Kidney (tissue), 14 donors: ENCODE results near the gene SH3D19. TPM values are rescaled to one million over a fixed set of nuclear protein-coding genes. Genes with fewer than 3 reads are reported as not detected.
"Not testable (repeated sequence)": the region's sequence is repeated elsewhere in the genome, so short reads cannot be mapped to it uniquely, and the experiment has no call there.

Source experiments
- DNase-seq, 5 donors: peaks; one replicate each; pipeline ENCODE4 v3.0.0-alpha.2; 2013 to 2020
- FAIRE-seq: peaks from 2 replicates; lab custom pipeline; 2012; peaks lifted over from hg19 to GRCh38; lab: Jason Lieb, UNC
- H3K27ac ChIP-seq, 2 donors: one replicate each; pipeline ENCODE4 v1.7.0; 2013; ENCODE audit warnings: low read depth in 2 of 2, low read length in 2 of 2, inconsistent platforms in 1 of 2
- H3K27me3 ChIP-seq: one replicate; pipeline ENCODE4 v1.7.1; 2013; ENCODE audit warnings: low read length, inconsistent platforms; ENCODE audit not compliant: control insufficient read depth, insufficient read depth
- H3K36me3 ChIP-seq, 3 donors: one replicate each; pipeline versions ENCODE4 v1.7.0 to v1.7.1; 2013; ENCODE audit warnings: low read length in 3 of 3, control low read depth in 1 of 3, inconsistent platforms in 1 of 3; ENCODE audit not compliant: insufficient read depth in 3 of 3, control insufficient read depth in 2 of 3
- H3K4me1 ChIP-seq, 3 donors: one replicate each; pipeline versions ENCODE4 v1.7.0 to v1.7.1; 2013; ENCODE audit warnings: low read length in 3 of 3, inconsistent platforms in 1 of 3, low read depth in 1 of 3; ENCODE audit not compliant: control insufficient read depth in 2 of 3, insufficient read depth in 2 of 3
- H3K4me3 ChIP-seq, 3 donors: one replicate each; pipeline versions ENCODE4 v1.7.0 to v1.8.1; 2013; ENCODE audit warnings: low read length in 3 of 3, control low read depth in 1 of 3, inconsistent platforms in 1 of 3
- H3K9ac ChIP-seq, 3 donors: one replicate each; pipeline versions ENCODE4 v1.7.0 to v1.7.1; 2013; ENCODE audit warnings: low read length in 3 of 3, control low read depth in 1 of 3, inconsistent platforms in 1 of 3
- H3K9me3 ChIP-seq, 3 donors: one replicate each; pipeline versions ENCODE4 v1.7.0 to v1.7.1; 2013; ENCODE audit warnings: low read length in 3 of 3, control low read depth in 1 of 3, inconsistent platforms in 1 of 3; ENCODE audit not compliant: control insufficient read depth in 2 of 3, insufficient read depth in 1 of 3
- intact Hi-C: fragments of 100-400 bp; cut with DNase I; formaldehyde crosslinking; loops from one replicate; pipeline ENCODE4 v1.11.1; 2022
- polyA plus RNA-seq: library from polyadenylated mRNA; stranded (reverse); fragments of 350-450 nt; fragmentation: Illumina TruSeq; extraction: RNeasy Lipid Tissue Mini Kit (QIAGEN cat#74804); gene quantifications from one replicate; pipeline ENCODE4 v1.2.3, GENCODE V29; 2014; ENCODE audit warnings: low read depth, low replicate concordance; ENCODE audit not compliant: insufficient read depth
- total RNA-seq: library from RNA; stranded (reverse); fragmentation: NEBNext Ultra II Directional; extraction: Animal tissue kit (Norgen Biotek cat#: 25700); gene quantifications from one replicate; pipeline ENCODE4 v1.2.1, GENCODE V29; 2021
- TF ChIP-seq, protein P1 (sequence below): IDR thresholded peaks from 3 replicates; pipeline ENCODE4 v1.5.1; 2012; ENCODE audit warnings: mild to moderate bottlenecking, moderate library complexity, borderline replicate concordance; ENCODE audit not compliant: insufficient read depth; ENCODE audit errors: extremely low read depth
- donor health status: control.
- donor health status: control.
- donor health status: control.
- donor health status: control.
- donor health status: control.
- donor health status: DM: yes; HTN: yes; CAD: no.
- donor health status: Normal renal cell carcinoma (clear cell type).

Gene SH3D19
- total and polyA plus RNA-seq, 2 donors from 2014 or later: 13.6 to 36.8 TPM

DNA sequence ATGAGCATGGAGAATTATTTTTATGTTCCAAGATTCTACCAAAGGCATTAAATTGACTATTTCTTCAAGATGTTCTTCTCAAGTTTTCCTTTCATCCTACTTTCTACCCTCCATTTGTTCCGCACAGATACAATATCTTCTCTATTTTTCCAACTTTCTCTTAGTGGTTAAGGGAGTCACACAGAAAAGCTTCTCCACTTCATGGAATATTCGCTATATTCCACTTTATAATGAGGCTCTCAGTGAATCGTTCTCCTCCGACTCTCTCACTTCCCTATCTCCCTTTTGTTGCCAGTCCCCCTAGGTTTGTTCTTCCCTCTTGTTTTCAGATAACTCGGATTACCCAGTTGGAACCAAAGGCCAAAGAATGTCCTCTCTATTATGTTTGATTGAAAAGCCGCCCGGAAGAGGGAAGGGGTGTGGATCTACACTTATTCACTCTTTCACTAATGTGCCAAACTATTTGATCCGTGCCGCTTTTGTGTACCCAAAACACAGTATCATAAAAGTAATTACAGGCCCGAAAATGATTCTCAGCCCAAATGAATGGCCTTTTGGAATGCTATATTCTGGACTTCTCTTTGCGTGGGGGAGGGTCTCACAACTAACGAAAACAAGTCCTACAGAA lies 1.2 kb downstream of the SH3D19 start:
- Histone ChIP-seq H3K27me3 (no peaks in the 10 kb centered on the region), H3K27ac (peak overlapping the region; percentile 20 to 75), H3K36me3 (no peaks in the 10 kb centered on the region), H3K9ac (peak overlapping the region in 1 of 3 donors; percentile 78), H3K9me3 (no peaks in the 10 kb centered on the region), H3K4me3 (peak overlapping the region; percentile 66 to 84 (median 78)), H3K4me1 (peaks cover 0 to 16% (median 4%) of the 10 kb centered on the region in 3 donors)
- peak in 1 of 5 donors; percentile 68 for DNase-seq
- FAIRE-seq: no peak
- TF ChIP-seq, protein P1, sequence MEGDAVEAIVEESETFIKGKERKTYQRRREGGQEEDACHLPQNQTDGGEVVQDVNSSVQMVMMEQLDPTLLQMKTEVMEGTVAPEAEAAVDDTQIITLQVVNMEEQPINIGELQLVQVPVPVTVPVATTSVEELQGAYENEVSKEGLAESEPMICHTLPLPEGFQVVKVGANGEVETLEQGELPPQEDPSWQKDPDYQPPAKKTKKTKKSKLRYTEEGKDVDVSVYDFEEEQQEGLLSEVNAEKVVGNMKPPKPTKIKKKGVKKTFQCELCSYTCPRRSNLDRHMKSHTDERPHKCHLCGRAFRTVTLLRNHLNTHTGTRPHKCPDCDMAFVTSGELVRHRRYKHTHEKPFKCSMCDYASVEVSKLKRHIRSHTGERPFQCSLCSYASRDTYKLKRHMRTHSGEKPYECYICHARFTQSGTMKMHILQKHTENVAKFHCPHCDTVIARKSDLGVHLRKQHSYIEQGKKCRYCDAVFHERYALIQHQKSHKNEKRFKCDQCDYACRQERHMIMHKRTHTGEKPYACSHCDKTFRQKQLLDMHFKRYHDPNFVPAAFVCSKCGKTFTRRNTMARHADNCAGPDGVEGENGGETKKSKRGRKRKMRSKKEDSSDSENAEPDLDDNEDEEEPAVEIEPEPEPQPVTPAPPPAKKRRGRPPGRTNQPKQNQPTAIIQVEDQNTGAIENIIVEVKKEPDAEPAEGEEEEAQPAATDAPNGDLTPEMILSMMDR: no peak
- intact Hi-C loops: no loop called here

DNA sequence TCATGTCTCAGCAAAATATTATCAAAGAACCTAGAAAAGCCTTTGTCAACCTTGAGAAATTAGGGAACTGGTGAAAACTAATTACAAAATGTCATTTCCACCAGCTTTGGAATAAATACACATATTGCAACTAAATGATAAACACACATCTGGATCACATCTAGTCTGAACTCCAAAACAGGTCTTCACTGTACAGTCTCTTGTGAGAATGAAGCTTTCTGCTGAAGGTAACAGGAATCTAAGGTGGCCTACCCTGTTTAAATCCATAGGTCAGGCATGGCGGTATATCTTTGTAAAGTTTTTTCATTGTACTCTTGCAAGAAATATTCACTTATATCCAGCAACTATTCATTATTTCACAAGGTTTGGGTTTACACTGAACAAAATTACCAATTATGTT lies 1.7 kb downstream of the SH3D19 start:
- intact Hi-C loops: no loop called here
- Histone ChIP-seq H3K27ac (peak overlapping the region; percentile 20 to 75), H3K27me3 (no peaks in the 10 kb centered on the region), H3K4me3 (peak overlapping the region in 2 of 3 donors; percentile 78 to 84), H3K9ac (no peak overlapping the region), H3K4me1 (peaks cover 0 to 16% (median 4%) of the 10 kb centered on the region in 3 donors), H3K9me3 (no peaks in the 10 kb centered on the region), H3K36me3 (no peaks in the 10 kb centered on the region)
- FAIRE-seq (no peak), DNase-seq (peak in 1 of 5 donors; percentile 24)
- TF ChIP-seq, protein P1: no peak

DNA sequence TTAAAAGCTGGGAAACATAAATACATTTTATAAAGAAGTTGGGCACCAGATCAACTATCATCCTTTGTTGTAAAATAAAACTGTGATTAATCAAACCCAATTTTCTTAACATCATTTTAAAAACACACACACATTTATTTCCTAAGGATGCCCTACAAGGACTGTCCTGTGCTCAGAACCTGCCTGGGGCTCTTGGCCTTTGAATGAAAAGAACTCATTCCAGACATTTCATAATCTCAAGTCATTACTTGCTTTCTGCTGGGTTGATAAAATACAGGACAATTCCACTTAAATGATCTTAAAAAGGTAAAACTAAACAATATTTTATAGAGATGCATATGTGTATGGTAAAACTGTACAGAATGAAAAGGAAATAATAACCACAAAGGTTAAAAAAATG lies 2.8 kb downstream of the SH3D19 start:
- no peak overlapping the region for H3K9ac ChIP-seq
- no peaks in the 10 kb centered on the region for H3K36me3 ChIP-seq
- no peak for DNase-seq
- TF ChIP-seq, protein P1: no peak
- H3K4me3 ChIP-seq: peak overlapping the region in 1 of 3 donors; percentile 78
- no peaks in the 10 kb centered on the region for H3K9me3 ChIP-seq
- H3K4me1 ChIP-seq: peaks cover 0 to 16% (median 4%) of the 10 kb centered on the region in 3 donors
- intact Hi-C loops: no loop called here
- FAIRE-seq: peak; percentile 17
- H3K27ac ChIP-seq: no peak overlapping the region
- no peaks in the 10 kb centered on the region for H3K27me3 ChIP-seq

DNA sequence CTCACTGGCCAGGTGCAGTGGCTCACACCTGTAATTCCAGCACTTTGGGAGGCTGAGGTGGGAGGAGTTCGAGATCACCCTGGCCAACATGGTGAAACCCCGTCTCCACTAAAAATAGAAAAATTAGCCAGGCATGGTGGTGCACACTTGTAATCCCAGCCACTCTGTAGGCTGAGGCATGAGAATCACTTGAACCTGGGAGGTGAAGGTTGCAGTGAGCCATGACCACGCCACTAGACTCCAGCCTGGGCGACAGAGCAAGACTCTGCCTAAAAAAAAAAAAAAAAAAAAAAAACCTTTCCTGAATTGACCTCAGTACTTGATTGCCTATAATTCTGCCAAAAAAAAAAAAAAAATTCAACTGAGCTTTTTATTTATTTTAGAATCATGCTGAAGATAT lies 3.2 kb downstream of the SH3D19 start:
- H3K27me3 ChIP-seq, H3K9me3 ChIP-seq, intact Hi-C loops, FAIRE-seq, H3K9ac ChIP-seq, H3K4me3 ChIP-seq, H3K27ac ChIP-seq, H3K36me3 ChIP-seq: not testable (repeated sequence)
- peaks cover 0 to 16% (median 4%) of the 10 kb centered on the region in 3 donors for H3K4me1 ChIP-seq
- peak in 4 of 5 donors; percentile 39 to 46 (median 42) for DNase-seq
